K562 (cell line): ENCODE results near the gene SHOC1.

Experiments
- CREM ChIP-seq: IDR thresholded peaks from 2 replicates; pipeline ENCODE4 v1.6.1; 2014; ENCODE audit warnings: antibody characterized with exemption, low read depth
- HDAC2 ChIP-seq: fragments of 450-650 bp; IDR thresholded peaks from 2 replicates; pipeline ENCODE4 v1.6.1; 2016; ENCODE audit warnings: mild to moderate bottlenecking
- JUNB ChIP-seq: fragments of 450-650 bp; formaldehyde crosslinking; conservative IDR thresholded peaks from 2 replicates; pipeline ENCODE4 v1.4.0; 2020; ENCODE audit warnings: mild to moderate bottlenecking
- MXI1 ChIP-seq: IDR thresholded peaks from 2 replicates; pipeline ENCODE4 v1.6.1; 2011; ENCODE audit warnings: low read depth, mild to moderate bottlenecking, improper control_type of control experiment, low read length
- ZNF408 ChIP-seq: fragments of 250-450 bp; sonication (Bioruptor Pico); IDR thresholded peaks from 2 replicates; pipeline ENCODE4 v1.4.0; 2020; ENCODE audit warnings: low read depth, mild to moderate bottlenecking, moderate library complexity
- ZNF699 ChIP-seq: fragments of 250-450 bp; sonication (Bioruptor Pico); IDR thresholded peaks from 2 replicates; pipeline ENCODE4 v1.8.0; 2021; ENCODE audit warnings: mild to moderate bottlenecking, moderate library complexity; ENCODE audit not compliant: insufficient replicate concordance
- TF ChIP-seq, protein P1 (sequence below), 3 experiments: IDR thresholded peaks in 2 of 3; conservative IDR thresholded peaks in 1 of 3; 2 replicates each; pipeline ENCODE4 v1.5.1; 2011 to 2012; ENCODE audit warnings: low read length in 3 of 3, mild to moderate bottlenecking in 3 of 3, control low read depth in 2 of 3, improper control_type of control experiment in 1 of 3, inconsistent platforms in 1 of 3, low read depth in 1 of 3, mixed read lengths in 1 of 3, moderate library complexity in 1 of 3; ENCODE audit not compliant: insufficient read depth in 2 of 3

DNA sequence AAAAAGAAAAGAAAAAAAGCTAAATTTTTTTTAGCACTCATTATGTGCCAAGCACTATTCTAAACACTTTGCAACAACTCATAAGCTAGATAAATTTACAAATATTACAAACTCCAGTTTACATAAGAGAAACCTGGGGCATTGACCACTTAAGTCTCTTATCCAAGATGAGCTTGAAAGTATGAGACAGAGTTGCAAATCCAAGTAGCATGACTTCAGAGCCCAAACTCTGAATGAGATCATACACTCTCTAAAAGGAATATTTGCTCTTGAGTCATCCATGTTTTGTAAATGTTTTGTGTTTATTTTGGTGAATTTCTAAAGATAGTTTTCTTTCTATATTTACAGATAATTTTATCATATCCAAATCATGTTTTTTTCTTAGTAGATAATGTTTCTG lies 4.0 kb upstream of the SHOC1 start:
- TF ChIP-seq CREM (no peak), HDAC2 (no peak), ZNF408 (no peak), MXI1 (no peak), JUNB (CRISPR knock-in tag) (no peak), ZNF699 (CRISPR knock-in tag) (no peak)
- TF ChIP-seq, protein P1, sequence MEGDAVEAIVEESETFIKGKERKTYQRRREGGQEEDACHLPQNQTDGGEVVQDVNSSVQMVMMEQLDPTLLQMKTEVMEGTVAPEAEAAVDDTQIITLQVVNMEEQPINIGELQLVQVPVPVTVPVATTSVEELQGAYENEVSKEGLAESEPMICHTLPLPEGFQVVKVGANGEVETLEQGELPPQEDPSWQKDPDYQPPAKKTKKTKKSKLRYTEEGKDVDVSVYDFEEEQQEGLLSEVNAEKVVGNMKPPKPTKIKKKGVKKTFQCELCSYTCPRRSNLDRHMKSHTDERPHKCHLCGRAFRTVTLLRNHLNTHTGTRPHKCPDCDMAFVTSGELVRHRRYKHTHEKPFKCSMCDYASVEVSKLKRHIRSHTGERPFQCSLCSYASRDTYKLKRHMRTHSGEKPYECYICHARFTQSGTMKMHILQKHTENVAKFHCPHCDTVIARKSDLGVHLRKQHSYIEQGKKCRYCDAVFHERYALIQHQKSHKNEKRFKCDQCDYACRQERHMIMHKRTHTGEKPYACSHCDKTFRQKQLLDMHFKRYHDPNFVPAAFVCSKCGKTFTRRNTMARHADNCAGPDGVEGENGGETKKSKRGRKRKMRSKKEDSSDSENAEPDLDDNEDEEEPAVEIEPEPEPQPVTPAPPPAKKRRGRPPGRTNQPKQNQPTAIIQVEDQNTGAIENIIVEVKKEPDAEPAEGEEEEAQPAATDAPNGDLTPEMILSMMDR (IDR thresholded peaks at IDR 0.05 in 2 of 3, conservative IDR thresholded peaks at IDR 0.05 in 1 of 3; ENCODE audit: insufficient read depth in 2 of 3, low read depth in 1 of 3, low read length in 3 of 3): no peak
